ENCODE results near the gene STAT2. TPM values are rescaled to one million over a fixed set of nuclear protein-coding genes. Genes with fewer than 3 reads are reported as not detected.
A peak's percentile ranks its signal among the peaks of the same experiment; 100 is the strongest.

Gene STAT2
- total RNA-seq, 2 donors from 2014 or later, result 161 to 192 TPM

- Histone ChIP-seq H3K4me1 (ENCODE audit: control insufficient read depth in 1 of 2, low read depth in 2 of 2) (peaks cover 3 to 11% of the 10 kb centered on the region in 2 donors), H3K36me3 (no peaks in the 10 kb centered on the region), H3K27me3 (replicated peaks; ENCODE audit: insufficient read depth) (no peaks in the 10 kb centered on the region), H3K9me3 (no peaks in the 10 kb centered on the region), H3K27ac (peak overlapping the region; percentile 91 to 93), H3K4me3 (peak overlapping the region; percentile 78)
- TF ChIP-seq, protein P1, sequence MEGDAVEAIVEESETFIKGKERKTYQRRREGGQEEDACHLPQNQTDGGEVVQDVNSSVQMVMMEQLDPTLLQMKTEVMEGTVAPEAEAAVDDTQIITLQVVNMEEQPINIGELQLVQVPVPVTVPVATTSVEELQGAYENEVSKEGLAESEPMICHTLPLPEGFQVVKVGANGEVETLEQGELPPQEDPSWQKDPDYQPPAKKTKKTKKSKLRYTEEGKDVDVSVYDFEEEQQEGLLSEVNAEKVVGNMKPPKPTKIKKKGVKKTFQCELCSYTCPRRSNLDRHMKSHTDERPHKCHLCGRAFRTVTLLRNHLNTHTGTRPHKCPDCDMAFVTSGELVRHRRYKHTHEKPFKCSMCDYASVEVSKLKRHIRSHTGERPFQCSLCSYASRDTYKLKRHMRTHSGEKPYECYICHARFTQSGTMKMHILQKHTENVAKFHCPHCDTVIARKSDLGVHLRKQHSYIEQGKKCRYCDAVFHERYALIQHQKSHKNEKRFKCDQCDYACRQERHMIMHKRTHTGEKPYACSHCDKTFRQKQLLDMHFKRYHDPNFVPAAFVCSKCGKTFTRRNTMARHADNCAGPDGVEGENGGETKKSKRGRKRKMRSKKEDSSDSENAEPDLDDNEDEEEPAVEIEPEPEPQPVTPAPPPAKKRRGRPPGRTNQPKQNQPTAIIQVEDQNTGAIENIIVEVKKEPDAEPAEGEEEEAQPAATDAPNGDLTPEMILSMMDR (IDR thresholded peaks at IDR 0.05), result no peak
- no peak for DNase-seq (ENCODE audit: low spot score)
- peak; percentile 6 for ATAC-seq (ENCODE audit: insufficient number of reproducible peaks, low FRiP score, low read depth)
These were observed 25.5 kb downstream of the STAT2 start for GRCh38 chr12:56334490-56334793.

- no peaks in the 10 kb centered on the region for H3K27me3 ChIP-seq (replicated peaks; ENCODE audit: insufficient read depth)
- peak within 1 kb of the TSS; percentile 91 to 93 for H3K27ac ChIP-seq
- H3K4me1 ChIP-seq (ENCODE audit: control insufficient read depth in 1 of 2, low read depth in 2 of 2), result peaks cover 3 to 11% of the 10 kb centered on the region in 2 donors
- H3K4me3 ChIP-seq, result peak within 1 kb of the TSS; percentile 78
- DNase-seq (ENCODE audit: low spot score) (peak; percentile 84), ATAC-seq (ENCODE audit: insufficient number of reproducible peaks, low FRiP score, low read depth) (peak; percentile 93)
- no peaks in the 10 kb centered on the region for H3K36me3 ChIP-seq
- TF ChIP-seq, protein P1 (IDR thresholded peaks at IDR 0.05), result peak; percentile 59
- H3K9me3 ChIP-seq, result no peaks in the 10 kb centered on the region
These were observed 26.0 kb downstream of the STAT2 start, which contains the start of gene PAN2 for GRCh38 chr12:56333679-56334489. Gene PAN2, minus strand, starts transcription at chr12:56334000. Its CDS starts 906 bp downstream, at chr12:56333094.

- no peaks in the 10 kb centered on the region for H3K9me3 ChIP-seq
- peak overlapping the region; percentile 78 for H3K4me3 ChIP-seq
- H3K27ac ChIP-seq, result peak overlapping the region; percentile 91 to 93
- H3K36me3 ChIP-seq, result no peaks in the 10 kb centered on the region
- ATAC-seq (ENCODE audit: insufficient number of reproducible peaks, low FRiP score, low read depth) (peak; percentile 6), DNase-seq (ENCODE audit: low spot score) (no peak)
- TF ChIP-seq, protein P1 (IDR thresholded peaks at IDR 0.05), result no peak
- H3K27me3 ChIP-seq (replicated peaks; ENCODE audit: insufficient read depth), result no peaks in the 10 kb centered on the region
- peaks cover 3 to 11% of the 10 kb centered on the region in 2 donors for H3K4me1 ChIP-seq (ENCODE audit: control insufficient read depth in 1 of 2, low read depth in 2 of 2)
These were observed 26.7 kb downstream of the STAT2 start for GRCh38 chr12:56333197-56333678.

GRCh38 chr12:56332512-56333196 lies 27.3 kb downstream of the STAT2 start:
- no peak for ATAC-seq (ENCODE audit: insufficient number of reproducible peaks, low FRiP score, low read depth)

More at GRCh38 chr12:56332512-56333196, 27.3 kb downstream of the STAT2 start:
- DNase-seq (ENCODE audit: low spot score), result no peak
- TF ChIP-seq, protein P1 (IDR thresholded peaks at IDR 0.05), result no peak
- Histone ChIP-seq H3K27me3 (replicated peaks; ENCODE audit: insufficient read depth) (no peaks in the 10 kb centered on the region), H3K9me3 (no peaks in the 10 kb centered on the region), H3K4me1 (ENCODE audit: control insufficient read depth in 1 of 2, low read depth in 2 of 2) (peaks cover 3 to 11% of the 10 kb centered on the region in 2 donors), H3K36me3 (peaks cover 1% of the 10 kb centered on the region), H3K27ac (peak overlapping the region; percentile 91 to 93), H3K4me3 (peak overlapping the region; percentile 78)

Data from thoracic aorta (tissue), 2 donors.